HG03457 (cell line): Measurements from ENCODE around the gene MYO16.

Experiments
- ATAC-seq: cut with Tn5 transposase; IDR thresholded peaks from one replicate; pipeline ENCODE4 v1.9.1; 2021; ENCODE audit warnings: moderate number of reproducible peaks; ENCODE audit not compliant: unreplicated experiment

The MYO16 gene

GRCh38 chr13:108662528-108662927 is 33.1 kb downstream of the MYO16 start:
- no peak for ATAC-seq

GRCh38 chr13:108663710-108664109 is 34.3 kb downstream of the MYO16 start:
- ATAC-seq, result no peak

- ATAC-seq, result no peak
Observed at GRCh38 chr13:108667205-108667604, 37.8 kb downstream of the MYO16 start.

DNA sequence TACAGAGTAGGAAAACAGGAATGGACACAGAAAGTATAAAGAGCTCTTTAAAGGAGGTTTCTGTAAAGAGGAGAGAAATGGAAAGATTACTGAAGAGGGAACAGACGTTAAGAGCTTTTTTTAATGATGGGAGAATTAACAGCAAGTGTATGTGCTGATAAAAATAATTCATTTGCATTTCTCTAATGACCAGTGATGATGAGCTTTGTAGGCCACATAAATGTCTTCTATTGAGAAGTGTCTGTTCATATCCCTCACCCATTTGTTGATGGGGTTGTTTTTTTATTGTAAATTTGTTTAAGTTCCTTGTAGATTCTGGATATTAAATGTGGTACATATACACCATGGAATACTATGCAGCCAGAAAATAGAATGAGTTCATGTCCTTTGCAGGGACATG is 40.0 kb downstream of the MYO16 start:
- no peak for ATAC-seq

GRCh38 chr13:108674346-108674745 is 44.9 kb downstream of the MYO16 start:
- no peak for ATAC-seq

- no peak for ATAC-seq
Observed at GRCh38 chr13:108674771-108675170, 45.4 kb downstream of the MYO16 start.

- no peak for ATAC-seq
Observed at GRCh38 chr13:108676620-108677019, 47.2 kb downstream of the MYO16 start.

- ATAC-seq, result no peak
Observed at GRCh38 chr13:108677806-108678205, 48.4 kb downstream of the MYO16 start.

DNA sequence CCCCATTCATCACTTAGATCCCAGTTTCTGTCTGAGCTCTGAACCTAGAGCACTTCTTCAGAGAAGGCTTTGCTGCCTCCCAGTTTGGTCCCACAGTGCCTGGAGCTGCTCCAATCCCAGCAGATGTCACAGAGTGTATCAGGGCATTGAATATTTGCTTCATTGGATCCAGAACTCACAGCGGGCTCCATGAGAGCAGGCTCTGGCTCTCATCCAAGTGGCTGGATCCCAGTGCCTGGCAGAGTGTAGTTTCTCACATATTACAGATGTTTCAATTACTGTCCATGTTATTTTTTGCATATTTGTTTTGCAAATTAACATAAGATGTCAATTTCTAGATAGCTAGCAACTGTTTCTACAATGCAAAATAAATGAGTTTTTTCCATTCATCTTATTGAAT is 50.6 kb downstream of the MYO16 start:
- ATAC-seq, result no peak

DNA sequence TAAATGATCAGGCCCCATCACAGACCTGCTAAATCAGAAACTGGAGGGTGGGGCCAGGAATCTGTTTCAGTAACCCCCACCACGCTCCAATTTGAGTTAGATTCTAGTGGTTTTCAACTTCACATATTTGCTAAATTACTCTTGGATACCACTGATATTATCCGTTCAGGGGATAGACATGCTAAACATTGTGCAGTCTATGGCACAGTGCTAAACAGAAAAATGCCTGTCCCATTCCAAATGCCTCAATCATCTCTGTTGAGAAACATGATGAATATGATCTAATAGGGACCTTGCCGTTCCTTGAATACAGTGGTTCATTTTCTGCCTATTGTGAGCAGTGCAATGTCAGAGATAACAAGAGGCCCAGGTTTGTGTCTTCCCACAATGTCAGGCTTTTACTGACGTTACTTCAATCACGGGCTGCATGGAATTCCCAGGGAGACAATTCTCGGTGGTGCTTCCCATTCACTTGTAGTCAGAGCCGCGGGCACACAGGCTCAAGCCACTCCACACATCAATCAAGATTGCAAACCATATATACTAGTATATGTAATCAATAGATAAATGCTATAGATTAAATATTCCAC is 52.7 kb downstream of the MYO16 start:
- no peak for ATAC-seq

DNA sequence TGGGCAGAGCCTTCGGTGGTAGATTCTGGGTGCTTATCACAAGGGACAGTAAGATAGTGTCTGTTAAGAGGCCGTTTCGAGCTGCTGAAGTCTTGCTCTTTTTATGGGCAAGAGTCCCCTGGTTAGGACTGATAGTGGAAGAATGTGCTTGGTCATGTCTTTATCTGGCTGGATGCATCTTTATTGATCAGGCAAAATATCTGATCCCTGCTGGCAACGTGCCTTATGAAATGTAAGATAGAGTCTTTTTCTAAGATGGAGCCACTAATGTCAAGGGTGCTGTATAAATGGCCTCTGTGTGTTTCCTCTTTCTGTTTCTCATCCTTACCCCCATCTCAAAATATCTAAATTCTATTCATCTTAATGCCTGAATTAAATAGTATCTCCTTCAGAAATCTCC is 53.3 kb downstream of the MYO16 start:
- ATAC-seq, result no peak

DNA sequence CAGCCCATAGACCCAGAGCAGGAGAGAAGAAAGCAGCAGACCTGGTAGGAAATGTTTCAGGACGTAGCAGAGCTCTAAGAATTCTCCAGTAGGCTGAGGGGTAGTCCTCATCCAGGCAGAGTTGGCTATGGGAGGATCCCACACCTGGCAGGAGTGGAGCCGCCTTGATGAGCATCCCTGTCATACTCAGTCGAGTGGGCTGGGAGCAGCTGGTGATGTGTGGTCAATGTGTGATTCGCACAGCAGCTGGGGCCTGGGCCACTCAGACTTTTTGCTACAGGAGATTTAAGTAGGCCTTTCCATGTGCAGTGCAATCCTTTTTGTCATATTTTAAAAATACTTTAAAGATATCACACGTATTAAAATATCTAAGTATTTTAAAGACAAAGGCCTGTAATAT is 56.6 kb downstream of the MYO16 start:
- ATAC-seq, result no peak

GRCh38 chr13:108690726-108691125 is 61.3 kb downstream of the MYO16 start:
- ATAC-seq, result no peak

DNA sequence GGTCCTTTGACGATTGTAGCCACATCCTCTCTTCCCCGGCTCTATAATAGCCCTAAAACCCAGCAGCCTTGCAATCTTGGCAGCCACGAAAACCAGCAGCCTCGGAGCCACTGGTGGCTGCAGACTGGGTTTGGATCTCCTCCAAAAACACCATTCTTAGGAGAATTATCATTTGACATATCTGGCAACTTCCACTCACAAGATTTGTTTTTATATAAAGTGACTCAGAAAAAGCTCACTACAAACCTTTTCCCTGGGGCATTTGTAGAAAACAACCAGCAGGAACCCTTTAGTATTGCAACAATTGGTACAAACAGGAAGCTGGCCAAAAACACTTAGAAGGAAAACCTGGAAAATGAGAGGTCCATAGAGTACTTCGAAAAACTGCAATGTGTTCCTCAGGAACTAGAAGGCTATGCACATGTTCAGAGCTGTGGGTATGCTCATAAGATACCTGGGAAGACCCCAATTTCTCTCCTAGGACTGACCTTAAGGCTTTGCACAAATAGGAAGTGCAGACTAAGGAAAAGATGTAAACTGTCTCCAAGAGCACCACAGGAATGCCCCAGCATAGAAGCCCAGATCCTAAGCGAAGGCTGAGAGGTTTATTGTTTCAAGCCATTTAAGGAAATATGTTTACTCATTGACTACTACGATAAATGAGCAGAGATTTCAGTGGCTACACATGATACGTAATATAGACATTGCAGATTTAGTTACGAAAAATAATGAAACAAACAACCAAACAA is 71.2 kb downstream of the MYO16 start:
- ATAC-seq, result no peak

- no peak for ATAC-seq
Observed at GRCh38 chr13:108702171-108702570, 72.8 kb downstream of the MYO16 start.

GRCh38 chr13:108705031-108705430 is 75.6 kb downstream of the MYO16 start:
- ATAC-seq, result no peak

GRCh38 chr13:108707584-108707983 is 78.2 kb downstream of the MYO16 start:
- ATAC-seq, result no peak

DNA sequence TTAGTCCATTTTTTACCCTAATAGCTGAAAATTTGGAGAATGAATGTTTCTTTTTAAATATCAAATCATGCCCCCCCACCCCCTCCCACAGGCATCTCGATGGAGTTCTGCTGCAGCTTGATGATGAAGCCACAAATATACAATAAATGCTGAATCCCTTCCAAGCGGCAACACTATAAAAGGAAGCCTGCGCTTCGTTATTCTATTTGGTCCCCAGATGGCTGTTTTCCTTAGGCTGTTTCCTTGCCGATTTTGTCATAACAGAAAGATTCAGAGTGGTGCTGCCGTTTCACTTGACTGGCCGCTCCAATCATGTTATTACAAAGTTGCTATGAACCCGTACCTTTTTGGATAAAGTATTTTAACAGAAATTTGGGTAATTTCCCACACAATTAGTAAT is 79.5 kb downstream of the MYO16 start:
- no peak for ATAC-seq

- no peak for ATAC-seq
Observed at GRCh38 chr13:108711386-108711785, 82.0 kb downstream of the MYO16 start.

DNA sequence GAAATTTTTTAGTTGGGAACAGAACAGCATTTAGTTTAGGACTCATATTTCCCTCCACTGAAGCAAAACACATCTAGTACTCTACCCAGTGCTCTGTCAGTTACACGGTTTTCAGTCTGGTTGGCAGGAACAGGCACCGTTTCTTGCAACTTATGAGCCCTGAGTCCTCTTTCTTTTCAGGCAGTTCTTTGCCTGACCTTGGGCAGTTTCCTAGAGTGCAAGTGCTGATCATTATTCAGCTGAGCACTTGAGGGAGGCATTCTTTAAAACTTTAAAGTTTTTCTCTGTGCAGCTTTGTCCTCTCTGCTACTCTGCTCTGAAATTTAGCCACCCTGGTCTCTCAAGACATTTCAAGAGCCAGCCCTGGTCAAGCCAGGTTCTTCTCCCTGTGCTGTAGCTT is 96.1 kb downstream of the MYO16 start:
- no peak for ATAC-seq

GRCh38 chr13:108728370-108728769 is 99.0 kb downstream of the MYO16 start:
- ATAC-seq, result no peak

GRCh38 chr13:108733022-108733560 is 103.7 kb downstream of the MYO16 start:
- no peak for ATAC-seq

DNA sequence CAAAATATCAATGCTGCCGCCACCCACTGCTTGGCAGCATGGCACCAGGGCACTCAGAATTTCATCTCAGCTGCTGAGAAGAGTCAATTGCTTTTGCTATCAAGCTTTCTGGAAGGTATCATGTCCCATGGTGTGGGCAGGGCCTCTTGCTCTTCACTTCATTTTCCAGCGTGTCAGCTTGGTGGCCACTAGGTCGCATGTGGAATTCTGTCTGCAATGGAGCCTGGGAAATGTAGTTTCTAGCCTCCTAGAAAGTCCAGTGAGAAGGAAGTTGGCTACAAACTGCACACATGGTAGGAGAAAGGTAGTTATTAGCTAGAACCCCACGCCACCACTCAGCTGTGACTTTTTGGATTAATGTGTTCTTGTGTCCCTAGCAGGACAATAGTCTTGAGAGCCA is 105.3 kb downstream of the MYO16 start:
- no peak for ATAC-seq
